Glutamatergic neuron (in vitro differentiated cells): ENCODE measurements around the gene KSR1. TPM values are rescaled to one million over a fixed set of nuclear protein-coding genes. Genes with fewer than 3 reads are reported as not detected.

ENCODE experiments used
- DNase-seq: peaks from one replicate; pipeline ENCODE4 v3.0.0; 2022
- H3K27ac Mint-ChIP-seq: one replicate; pipeline ENCODE4 v1.8.0; 2020; ENCODE audit warnings: mild to moderate bottlenecking, mixed read lengths, inconsistent platforms; ENCODE audit not compliant: unreplicated experiment
- H3K27me3 Mint-ChIP-seq: one replicate; pipeline ENCODE4 v1.8.0; 2020; ENCODE audit warnings: mild to moderate bottlenecking, moderate library complexity, mixed read lengths, inconsistent platforms; ENCODE audit not compliant: unreplicated experiment
- H3K36me3 Mint-ChIP-seq: one replicate; pipeline ENCODE4 v1.8.0; 2020; ENCODE audit warnings: mild to moderate bottlenecking, mixed read lengths, inconsistent platforms; ENCODE audit not compliant: unreplicated experiment
- H3K4me1 Mint-ChIP-seq: one replicate; pipeline ENCODE4 v1.8.0; 2020; ENCODE audit warnings: mild to moderate bottlenecking, low read depth, mixed read lengths, inconsistent platforms; ENCODE audit not compliant: unreplicated experiment
- H3K4me3 Mint-ChIP-seq: one replicate; pipeline ENCODE4 v1.8.0; 2020; ENCODE audit warnings: mild to moderate bottlenecking, mixed read lengths, inconsistent platforms; ENCODE audit not compliant: unreplicated experiment
- H3K9me3 Mint-ChIP-seq: one replicate; pipeline ENCODE4 v1.8.0; 2020; ENCODE audit warnings: mild to moderate bottlenecking, moderate library complexity, mixed read lengths, inconsistent platforms; ENCODE audit not compliant: unreplicated experiment
- total RNA-seq: library from RNA; stranded (reverse); fragmentation: NEBNext Ultra II Directional; extraction: Animal tissue kit (Norgen Biotek cat#: 25700); gene quantifications from one replicate; pipeline ENCODE4 v1.2.1, GENCODE V29; 2021; ENCODE audit not compliant: unreplicated experiment
- TF ChIP-seq, protein P1 (sequence below): fragments of 200-600 bp; sonication (generic); IDR thresholded peaks from one replicate; pipeline ENCODE4 v1.5.0; 2021; ENCODE audit not compliant: partially characterized antibody, unreplicated experiment

The KSR1 gene
- total RNA-seq, 1 donor from 2014 or later = 203 TPM

DNA sequence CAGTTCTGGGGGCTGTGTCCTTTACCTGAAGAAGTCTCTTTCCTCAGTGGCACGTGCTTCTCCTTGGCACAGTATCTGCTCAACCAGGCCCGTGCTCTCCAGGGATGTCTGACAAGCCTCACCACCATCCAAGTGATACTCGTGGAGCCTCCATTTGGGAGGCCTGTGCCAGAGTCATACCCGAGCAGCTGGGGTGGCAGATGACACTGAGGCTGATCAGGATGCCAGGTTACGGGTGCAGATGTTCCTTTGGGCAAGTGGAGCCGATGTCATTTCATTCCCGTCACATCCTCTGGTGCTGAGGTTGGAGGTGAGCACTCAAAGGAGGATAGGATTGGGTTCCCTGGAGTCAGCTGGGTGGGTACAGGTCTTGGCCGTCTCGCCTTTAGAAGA is 87.2 kb downstream of the KSR1 start:
- H3K9me3 Mint-ChIP-seq = peaks cover 25% of the 10 kb centered on the region
- H3K36me3 Mint-ChIP-seq = no peaks in the 10 kb centered on the region
- TF ChIP-seq, protein P1, sequence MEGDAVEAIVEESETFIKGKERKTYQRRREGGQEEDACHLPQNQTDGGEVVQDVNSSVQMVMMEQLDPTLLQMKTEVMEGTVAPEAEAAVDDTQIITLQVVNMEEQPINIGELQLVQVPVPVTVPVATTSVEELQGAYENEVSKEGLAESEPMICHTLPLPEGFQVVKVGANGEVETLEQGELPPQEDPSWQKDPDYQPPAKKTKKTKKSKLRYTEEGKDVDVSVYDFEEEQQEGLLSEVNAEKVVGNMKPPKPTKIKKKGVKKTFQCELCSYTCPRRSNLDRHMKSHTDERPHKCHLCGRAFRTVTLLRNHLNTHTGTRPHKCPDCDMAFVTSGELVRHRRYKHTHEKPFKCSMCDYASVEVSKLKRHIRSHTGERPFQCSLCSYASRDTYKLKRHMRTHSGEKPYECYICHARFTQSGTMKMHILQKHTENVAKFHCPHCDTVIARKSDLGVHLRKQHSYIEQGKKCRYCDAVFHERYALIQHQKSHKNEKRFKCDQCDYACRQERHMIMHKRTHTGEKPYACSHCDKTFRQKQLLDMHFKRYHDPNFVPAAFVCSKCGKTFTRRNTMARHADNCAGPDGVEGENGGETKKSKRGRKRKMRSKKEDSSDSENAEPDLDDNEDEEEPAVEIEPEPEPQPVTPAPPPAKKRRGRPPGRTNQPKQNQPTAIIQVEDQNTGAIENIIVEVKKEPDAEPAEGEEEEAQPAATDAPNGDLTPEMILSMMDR = no peak
- no peak overlapping the region for H3K27ac Mint-ChIP-seq
- peaks cover 54% of the 10 kb centered on the region for H3K4me1 Mint-ChIP-seq
- no peak overlapping the region for H3K4me3 Mint-ChIP-seq
- H3K27me3 Mint-ChIP-seq = peaks cover 15% of the 10 kb centered on the region
- DNase-seq = no peak

DNA sequence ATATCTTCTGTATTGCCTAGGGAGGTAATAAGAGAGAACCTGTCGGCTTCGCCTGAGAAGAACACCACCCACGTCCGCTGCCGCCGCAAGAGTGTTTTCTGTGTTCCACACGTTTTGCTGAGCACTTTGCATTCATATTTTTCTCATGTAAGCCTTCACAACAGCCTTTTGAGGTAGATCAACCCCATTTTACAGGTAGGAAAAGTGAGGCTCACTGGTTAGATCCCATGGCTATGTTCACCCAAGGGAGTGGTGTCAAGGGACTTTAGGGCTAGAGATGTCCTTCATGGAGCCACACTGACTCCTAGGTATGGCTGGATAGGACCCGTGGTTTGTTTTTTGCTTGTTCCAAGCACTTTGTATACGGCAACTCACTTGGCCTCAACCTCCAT is 87.7 kb downstream of the KSR1 start:
- peaks cover 15% of the 10 kb centered on the region for H3K27me3 Mint-ChIP-seq
- peaks cover 21% of the 10 kb centered on the region for H3K9me3 Mint-ChIP-seq
- DNase-seq = no peak
- TF ChIP-seq, protein P1 = no peak
- no peaks in the 10 kb centered on the region for H3K36me3 Mint-ChIP-seq
- no peak overlapping the region for H3K4me3 Mint-ChIP-seq
- peaks cover 50% of the 10 kb centered on the region for H3K4me1 Mint-ChIP-seq
- peak overlapping the region; percentile 38 for H3K27ac Mint-ChIP-seq

DNA sequence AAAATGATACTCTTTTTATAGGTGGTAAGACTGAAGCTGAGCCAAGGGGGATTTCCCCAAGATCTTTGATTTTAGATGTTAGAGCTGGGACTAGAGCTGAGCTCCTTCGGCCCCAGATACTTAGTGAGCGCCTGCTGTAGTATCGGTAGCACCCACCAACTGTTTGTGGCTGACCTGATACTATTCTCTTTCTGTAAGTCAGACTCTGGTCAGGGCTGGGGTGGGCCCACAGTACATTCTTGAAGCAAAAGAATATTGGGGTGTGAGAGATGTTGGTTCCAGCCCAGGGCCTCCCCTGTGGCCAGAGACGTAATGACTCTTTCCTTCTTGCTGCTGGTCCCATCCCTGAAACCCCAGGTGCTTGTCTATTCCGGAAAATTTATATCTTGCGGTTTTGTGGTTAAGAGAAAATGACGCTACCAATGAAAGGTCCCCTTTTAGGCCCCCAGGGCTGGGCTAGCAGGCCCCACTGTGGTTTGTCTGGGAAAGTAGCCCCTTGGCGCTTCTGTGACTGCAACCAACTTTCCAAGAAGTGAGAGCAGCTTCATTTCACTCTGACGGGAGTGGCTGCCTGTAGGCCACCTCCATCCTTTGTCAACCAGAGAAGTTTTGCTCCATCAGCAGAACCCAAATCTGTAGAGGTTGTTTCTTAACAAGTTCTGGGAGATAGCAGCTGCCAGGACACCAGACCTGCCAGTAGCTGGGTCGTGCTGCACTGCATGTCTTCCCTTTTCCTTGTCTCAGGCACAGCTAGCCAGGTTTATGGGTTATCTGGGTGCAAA is 88.3 kb downstream of the KSR1 start:
- TF ChIP-seq, protein P1 = no peak
- H3K36me3 Mint-ChIP-seq = no peaks in the 10 kb centered on the region
- no peak overlapping the region for H3K4me3 Mint-ChIP-seq
- peaks cover 48% of the 10 kb centered on the region for H3K4me1 Mint-ChIP-seq
- no peak for DNase-seq
- peaks cover 21% of the 10 kb centered on the region for H3K9me3 Mint-ChIP-seq
- peaks cover 13% of the 10 kb centered on the region for H3K27me3 Mint-ChIP-seq
- H3K27ac Mint-ChIP-seq = peak overlapping the region; percentile 91

DNA sequence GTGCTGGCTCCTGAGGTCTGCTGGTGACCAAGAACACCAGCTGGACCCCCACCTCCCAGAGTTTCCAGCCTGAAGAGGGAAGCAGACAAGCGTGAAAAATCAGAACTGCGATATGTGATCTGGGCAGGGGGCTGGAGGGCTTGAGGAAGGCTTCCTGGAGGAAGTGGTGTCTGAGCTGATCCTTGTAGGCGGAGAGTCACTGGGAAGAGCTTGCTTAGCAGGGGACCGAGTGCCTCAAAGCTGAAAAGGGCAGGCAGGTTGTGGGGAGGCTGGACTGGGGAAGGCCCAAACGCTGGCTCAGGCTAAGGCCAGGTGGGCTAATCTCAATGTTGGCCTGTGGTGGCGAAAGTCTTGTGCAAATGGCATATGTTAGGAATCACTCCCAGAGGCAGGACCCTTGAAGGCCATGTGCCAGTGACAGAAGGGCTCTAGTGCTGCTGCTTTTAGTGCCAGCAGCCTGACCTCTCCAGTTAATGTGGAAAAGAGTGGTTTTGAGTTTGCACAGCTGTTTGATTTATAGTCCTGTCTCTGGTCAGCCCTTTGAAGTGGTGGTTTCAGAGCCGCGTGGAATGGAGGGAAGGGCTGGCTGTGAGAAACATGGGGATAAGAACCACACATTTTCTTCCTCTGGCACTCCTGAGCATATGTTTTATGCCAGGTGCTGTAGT is 89.4 kb downstream of the KSR1 start:
- TF ChIP-seq, protein P1 = no peak
- Mint-ChIP-seq H3K36me3 (no peaks in the 10 kb centered on the region), H3K27me3 (peaks cover 11% of the 10 kb centered on the region), H3K4me1 (peaks cover 47% of the 10 kb centered on the region), H3K4me3 (peak overlapping the region; percentile 59), H3K9me3 (peaks cover 21% of the 10 kb centered on the region), H3K27ac (peak overlapping the region; percentile 91)
- no peak for DNase-seq

DNA sequence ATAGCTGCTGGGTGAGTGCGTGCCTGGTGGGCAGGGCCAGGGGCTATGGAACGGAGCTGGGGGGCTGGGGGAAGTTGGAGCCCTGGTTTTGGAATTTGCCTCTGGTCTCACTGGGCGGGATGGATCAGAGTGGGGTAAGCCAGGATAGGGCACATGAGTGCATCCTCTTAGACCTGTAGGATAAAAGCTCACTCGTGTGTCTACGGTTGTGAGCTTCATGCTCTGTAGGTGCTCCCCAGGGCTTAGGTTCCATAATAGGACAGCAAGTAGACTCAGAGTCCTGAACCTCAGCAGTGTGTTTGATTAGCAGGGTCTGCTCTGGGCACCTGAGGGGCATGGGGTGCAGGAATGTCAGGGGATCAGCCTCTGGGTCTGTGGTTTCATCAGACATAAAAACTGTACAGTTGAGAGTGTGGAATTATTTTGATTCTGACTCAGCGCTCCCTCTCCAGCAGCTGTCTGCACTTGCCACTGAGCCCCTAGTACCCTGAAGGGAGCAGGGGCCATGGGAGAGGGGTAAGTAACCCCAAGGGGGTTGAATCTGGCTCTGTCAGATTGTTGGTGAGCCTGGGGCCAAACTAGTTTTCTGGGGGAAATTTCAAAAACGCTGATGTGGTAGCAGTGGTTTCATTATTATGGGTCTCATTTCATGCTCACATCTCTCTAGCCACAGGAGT is 90.5 kb downstream of the KSR1 start:
- no peak overlapping the region for H3K4me3 Mint-ChIP-seq
- no peak for DNase-seq
- peaks cover 1% of the 10 kb centered on the region for H3K36me3 Mint-ChIP-seq
- H3K4me1 Mint-ChIP-seq = peaks cover 45% of the 10 kb centered on the region
- H3K9me3 Mint-ChIP-seq = peaks cover 16% of the 10 kb centered on the region
- H3K27me3 Mint-ChIP-seq = peaks cover 10% of the 10 kb centered on the region
- TF ChIP-seq, protein P1 = no peak
- H3K27ac Mint-ChIP-seq = peak overlapping the region; percentile 53
